Neuronal stem cell (in vitro differentiated cells): ENCODE data around the gene TMEM239.

Experiments
- DNase-seq: peaks from one replicate; pipeline ENCODE4 v3.0.0-alpha.2; 2013; ENCODE audit warnings: low spot score
- H2AFZ ChIP-seq: one replicate; pipeline ENCODE4 v1.6.1; 2013; ENCODE audit warnings: mild to moderate bottlenecking, low read length, inconsistent platforms
- H2AK5ac ChIP-seq: 2 replicates; pipeline ENCODE4 v1.6.1; 2013; ENCODE audit warnings: low read depth, mild to moderate bottlenecking, inconsistent platforms, low read length, moderate library complexity, mixed read lengths
- H2BK120ac ChIP-seq: 2 replicates; pipeline ENCODE4 v1.6.1; 2013; ENCODE audit warnings: low read depth, mild to moderate bottlenecking, inconsistent platforms, low read length, moderate library complexity, mixed read lengths
- H2BK12ac ChIP-seq: one replicate; pipeline ENCODE4 v1.6.1; 2013; ENCODE audit warnings: low read length, inconsistent platforms
- H2BK15ac ChIP-seq: 2 replicates; pipeline ENCODE4 v1.6.1; 2013; ENCODE audit warnings: mild to moderate bottlenecking, low read length, inconsistent platforms, mixed read lengths
- H2BK5ac ChIP-seq: one replicate; pipeline ENCODE4 v1.6.1; 2013; ENCODE audit warnings: inconsistent platforms, mild to moderate bottlenecking, low read length, moderate library complexity
- H3K14ac ChIP-seq: one replicate; pipeline ENCODE4 v1.6.1; 2013; ENCODE audit warnings: low read length, inconsistent platforms
- H3K18ac ChIP-seq: 2 replicates; pipeline ENCODE4 v1.6.1; 2013; ENCODE audit warnings: low read length, inconsistent platforms
- H3K23ac ChIP-seq: 2 replicates; pipeline ENCODE4 v1.6.1; 2013; ENCODE audit warnings: low read depth, mild to moderate bottlenecking, mixed read lengths, low read length, inconsistent platforms; ENCODE audit not compliant: poor library complexity
- H3K27ac ChIP-seq: replicated peaks from 3 replicates; pipeline ENCODE4 v1.5.1; 2013; ENCODE audit warnings: low read length, inconsistent platforms
- H3K27me3 ChIP-seq, 3 experiments: 2 replicates each; pipeline ENCODE4 v1.6.1; 2013; ENCODE audit warnings: low read length in 3 of 3, mild to moderate bottlenecking in 2 of 3, inconsistent platforms in 1 of 3, low read depth in 1 of 3, mixed read lengths in 1 of 3, moderate library complexity in 1 of 3; ENCODE audit not compliant: control insufficient read depth in 3 of 3, insufficient read depth in 3 of 3
- H3K36me3 ChIP-seq, 2 donors: replicated peaks in 1 of 2; 2 replicates each; pipeline ENCODE4 v1.6.1; 2013; ENCODE audit warnings: low read length in 2 of 2; ENCODE audit not compliant: control insufficient read depth in 2 of 2, insufficient read depth in 2 of 2
- H3K4ac ChIP-seq: 2 replicates; pipeline ENCODE4 v1.6.1; 2013; ENCODE audit warnings: inconsistent platforms, mild to moderate bottlenecking, low read length, moderate library complexity
- H3K4me1 ChIP-seq, 2 donors: 1 replicate in 1 of 2; 2 replicates in 1 of 2; pipeline ENCODE4 v1.6.1; 2013; ENCODE audit warnings: low read length in 2 of 2, low read depth in 1 of 2; ENCODE audit not compliant: control insufficient read depth in 2 of 2, insufficient read depth in 1 of 2
- H3K4me2 ChIP-seq: one replicate; pipeline ENCODE4 v1.6.1; 2013; ENCODE audit warnings: mild to moderate bottlenecking, low read length, inconsistent platforms; ENCODE audit not compliant: insufficient read depth, poor library complexity, severe bottlenecking
- H3K4me3 ChIP-seq, 2 donors: 2 replicates each; pipeline ENCODE4 v1.5.1; 2013; ENCODE audit warnings: low read length in 2 of 2, mild to moderate bottlenecking in 2 of 2, inconsistent platforms in 1 of 2, moderate library complexity in 1 of 2
- H3K79me1 ChIP-seq: one replicate; pipeline ENCODE4 v1.6.1; 2013; ENCODE audit warnings: low read depth, mild to moderate bottlenecking, inconsistent platforms, low read length, moderate library complexity
- H3K9ac ChIP-seq: one replicate; pipeline ENCODE4 v1.6.1; 2013; ENCODE audit warnings: mild to moderate bottlenecking, low read depth, low read length, inconsistent platforms; ENCODE audit not compliant: poor library complexity
- H3K9me3 ChIP-seq, 2 donors: replicated peaks in 1 of 2; 2 replicates each; pipeline versions ENCODE3 to v1.6.1; 2013; ENCODE audit warnings: low read length in 2 of 2, mild to moderate bottlenecking in 2 of 2, inconsistent platforms in 1 of 2, low read depth in 1 of 2, mixed read lengths in 1 of 2, moderate library complexity in 1 of 2; ENCODE audit not compliant: control insufficient read depth in 2 of 2, insufficient read depth in 1 of 2
- H4K8ac ChIP-seq: one replicate; pipeline ENCODE4 v1.6.1; 2013; ENCODE audit warnings: low read depth, mild to moderate bottlenecking, inconsistent platforms, low read length, moderate library complexity
- H4K91ac ChIP-seq: one replicate; pipeline ENCODE4 v1.6.1; 2013; ENCODE audit warnings: low read length, low read depth, mild to moderate bottlenecking, inconsistent platforms; ENCODE audit not compliant: poor library complexity
- WGBS, 2 donors: extraction: QIAGEN DNeasy Blood & Tissue Kit; methylation state at CpG; one replicate each; pipeline ENCODE4 v1.1.7; 2013; ENCODE audit warnings: missing lambda C conversion rate in 2 of 2, mixed read lengths in 1 of 2; ENCODE audit not compliant: insufficient read length in 2 of 2, insufficient replicate concordance in 1 of 2; ENCODE audit errors: extremely low coverage in 2 of 2; 5-methylcytosine and 5-hydroxymethylcytosine counted together

The TMEM239 gene

DNA sequence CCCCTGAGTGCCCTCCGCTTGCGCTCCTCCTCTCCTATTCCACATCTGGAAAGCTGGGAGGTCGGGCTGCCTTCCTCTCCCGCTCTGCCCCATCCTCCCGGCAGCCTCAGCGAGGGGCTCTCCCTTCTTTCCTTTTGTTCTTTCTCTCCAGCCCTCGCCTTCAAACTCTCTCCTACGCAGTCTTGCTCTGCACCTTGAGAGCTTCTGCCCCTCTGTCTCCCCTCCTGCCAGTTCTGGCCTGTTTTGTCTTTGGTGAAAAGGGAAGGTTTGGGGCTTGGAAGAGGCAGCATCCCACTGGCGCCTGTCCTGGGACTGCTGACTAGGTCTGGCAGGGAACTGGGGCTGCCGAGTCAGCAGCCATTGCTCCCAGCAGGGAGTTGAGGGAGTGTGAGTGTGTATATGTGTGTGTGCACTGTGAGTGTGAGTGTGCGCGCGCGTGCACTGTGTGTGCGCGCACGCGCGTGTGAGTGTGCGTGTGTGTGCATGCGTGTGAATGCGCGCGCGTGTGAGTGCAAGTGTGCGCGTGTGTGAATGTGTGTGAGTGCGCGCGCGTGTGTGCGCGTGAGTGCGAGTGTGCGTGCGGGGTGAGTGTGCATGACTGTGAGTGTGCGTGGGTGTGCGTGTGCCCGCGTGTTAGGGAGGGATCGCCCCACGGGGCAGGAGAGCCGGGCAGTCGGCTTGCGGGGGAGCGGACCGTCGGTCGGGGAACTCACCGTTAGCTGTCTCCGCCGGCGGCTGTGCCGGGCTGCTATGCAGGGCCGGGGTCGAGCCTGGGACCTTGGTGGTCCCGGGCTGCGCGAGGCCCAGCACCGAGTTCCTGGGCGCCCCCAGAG is 16.3 kb upstream of the TMEM239 start:
- H2BK5ac ChIP-seq = peak overlapping the region; percentile 46
- no peaks in the 10 kb centered on the region for H3K9me3 ChIP-seq
- H2BK120ac ChIP-seq = peak overlapping the region; percentile 65
- peak overlapping the region; percentile 74 for H2BK15ac ChIP-seq
- H4K8ac ChIP-seq = peak overlapping the region; percentile 100
- H3K79me1 ChIP-seq = peaks cover 8% of the 10 kb centered on the region
- H2AFZ ChIP-seq = peak overlapping the region; percentile 93
- WGBS, 2 donors = no CpG with 5 or more reads among the region's 61 CpGs
- DNase-seq = no peak
- peak overlapping the region; percentile 97 for H3K4me2 ChIP-seq
- H3K14ac ChIP-seq = peak overlapping the region; percentile 99
- H3K36me3 ChIP-seq = peaks cover 34 to 45% of the 10 kb centered on the region in 2 donors
- H3K9ac ChIP-seq = peak overlapping the region; percentile 100
- peak overlapping the region; percentile 97 for H3K4ac ChIP-seq
- H2BK12ac ChIP-seq = peak overlapping the region; percentile 98
- H3K23ac ChIP-seq = peak overlapping the region; percentile 99
- H3K4me3 ChIP-seq = peak overlapping the region; percentile 88 to 100
- peak overlapping the region; percentile 90 for H2AK5ac ChIP-seq
- peak overlapping the region; percentile 80 for H3K27ac ChIP-seq
- H3K18ac ChIP-seq = peak overlapping the region; percentile 99
- peaks cover 13 to 15% of the 10 kb centered on the region in 2 donors for H3K4me1 ChIP-seq
- peak overlapping the region; percentile 87 for H4K91ac ChIP-seq
- H3K27me3 ChIP-seq = peaks cover 8 to 33% (median 15%) of the 10 kb centered on the region in 3 experiments

DNA sequence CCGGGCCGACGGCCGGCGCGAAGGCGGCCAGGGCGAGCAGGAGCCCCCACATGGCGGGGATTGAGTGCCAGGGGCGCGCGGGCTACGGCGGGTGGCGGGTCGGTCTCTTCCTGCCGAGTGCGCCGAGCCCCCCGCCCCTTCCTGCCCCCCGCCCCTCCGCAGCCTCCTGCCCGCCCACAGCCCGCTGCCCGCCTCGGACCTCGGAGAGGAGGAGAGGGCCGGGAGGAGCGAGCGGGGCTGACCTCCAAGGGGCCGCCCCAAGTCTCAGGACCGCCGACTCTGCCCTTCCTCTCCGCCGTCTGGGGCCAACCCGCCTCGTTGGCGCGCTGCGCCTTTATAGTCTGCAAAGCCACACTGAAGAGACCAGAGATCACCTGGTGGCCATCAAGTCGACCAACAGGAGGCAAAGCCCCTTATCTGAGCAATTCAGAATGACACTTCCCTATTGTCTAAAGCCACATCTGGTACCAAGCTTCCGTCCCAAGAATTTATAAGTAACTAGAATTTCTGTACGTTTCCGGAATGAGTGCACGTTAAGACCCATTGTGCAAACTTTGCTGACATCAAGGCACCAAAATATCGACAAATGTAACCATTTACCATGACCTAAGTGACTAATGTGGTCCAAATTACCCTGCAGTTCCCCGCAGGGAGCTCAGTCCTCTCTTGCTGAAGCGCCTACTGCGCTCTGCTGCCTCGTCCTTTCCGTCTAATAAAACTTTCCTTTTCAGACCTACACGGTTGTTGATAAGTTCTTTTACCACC is 15.5 kb upstream of the TMEM239 start, which contains the start of gene CPXM1:
CPXM1 (minus strand) TSS at position 107 of the 765 bp plus-strand sequence; CDS start at position 52, 55 bp downstream.
- H2BK15ac ChIP-seq = peak within 1 kb of the TSS; percentile 74
- peak within 1 kb of the TSS; percentile 90 for H2AK5ac ChIP-seq
- H2BK120ac ChIP-seq = peak within 1 kb of the TSS; percentile 65
- no CpG with 5 or more reads among the region's 52 CpGs for WGBS, 2 donors
- H3K79me1 ChIP-seq = peaks cover 8% of the 10 kb centered on the region
- H3K27me3 ChIP-seq = peaks cover 15 to 41% (median 21%) of the 10 kb centered on the region in 3 experiments
- H3K4me3 ChIP-seq = peak within 1 kb of the TSS; percentile 88 to 100
- peak within 1 kb of the TSS; percentile 87 for H4K91ac ChIP-seq
- H3K14ac ChIP-seq = peak within 1 kb of the TSS; percentile 99
- H3K4ac ChIP-seq = peak within 1 kb of the TSS; percentile 97
- peak within 1 kb of the TSS; percentile 80 for H3K27ac ChIP-seq
- H3K18ac ChIP-seq = peak within 1 kb of the TSS; percentile 99
- H3K36me3 ChIP-seq = peaks cover 26 to 37% of the 10 kb centered on the region in 2 donors
- peak within 1 kb of the TSS; percentile 98 for H2BK12ac ChIP-seq
- H2BK5ac ChIP-seq = peak within 1 kb of the TSS; percentile 46
- DNase-seq = peak; percentile 66
- H3K4me2 ChIP-seq = peak within 1 kb of the TSS; percentile 97
- peak within 1 kb of the TSS; percentile 93 for H2AFZ ChIP-seq
- no peaks in the 10 kb centered on the region for H3K9me3 ChIP-seq
- H4K8ac ChIP-seq = peak within 1 kb of the TSS; percentile 100
- H3K4me1 ChIP-seq = peaks cover 15% of the 10 kb centered on the region in 2 donors
- H3K9ac ChIP-seq = peak within 1 kb of the TSS; percentile 100
- H3K23ac ChIP-seq = peak within 1 kb of the TSS; percentile 99

DNA sequence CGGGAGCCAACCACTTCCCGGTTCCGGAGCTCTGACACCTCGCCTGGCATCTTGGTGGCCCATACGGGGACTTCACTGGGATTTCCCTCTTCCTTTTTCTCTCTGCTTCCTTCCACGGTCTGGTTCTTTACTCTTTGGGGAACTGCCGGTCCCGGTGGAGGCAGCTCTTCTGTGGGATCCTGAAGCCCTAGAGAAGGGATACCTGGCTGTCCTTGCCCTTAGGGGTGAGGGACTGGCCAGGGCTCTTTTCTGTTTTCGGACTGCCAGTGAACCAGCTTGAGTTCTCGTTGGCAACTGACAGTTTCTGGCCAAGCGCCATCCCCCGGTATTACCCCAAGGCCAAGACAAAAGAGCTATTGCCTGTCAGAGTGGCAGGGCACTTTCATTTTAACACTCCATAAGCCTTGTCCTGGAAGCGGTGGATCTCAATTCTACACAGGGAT is 14.9 kb upstream of the TMEM239 start:
- Histone ChIP-seq H3K27me3 (peaks cover 19 to 47% (median 27%) of the 10 kb centered on the region in 3 experiments), H2BK5ac (no peak overlapping the region), H4K91ac (no peak overlapping the region), H3K4me2 (peak overlapping the region; percentile 76), H3K23ac (no peak overlapping the region), H3K79me1 (peaks cover 8% of the 10 kb centered on the region), H3K9ac (no peak overlapping the region), H3K14ac (no peak overlapping the region), H2BK120ac (no peak overlapping the region), H2BK15ac (no peak overlapping the region), H3K4me1 (peaks cover 15 to 19% of the 10 kb centered on the region in 2 donors), H2AK5ac (no peak overlapping the region), H3K4me3 (peak overlapping the region in 1 of 2 donors; percentile 100), H3K4ac (no peak overlapping the region), H3K18ac (no peak overlapping the region), H3K27ac (no peak overlapping the region), H4K8ac (no peak overlapping the region), H3K36me3 (peaks cover 21 to 31% of the 10 kb centered on the region in 2 donors), H2AFZ (peak overlapping the region; percentile 93), H3K9me3 (peaks cover 0 to 6% of the 10 kb centered on the region in 2 donors), H2BK12ac (no peak overlapping the region)
- no CpG with 5 or more reads among the region's 13 CpGs for WGBS, 2 donors
- DNase-seq = no peak
